Subcutaneous abdominal adipose tissue (tissue), 5 donors: ENCODE measurements around the gene PAX8.

Source experiments
- H3K27ac ChIP-seq: one replicate; pipeline ENCODE4 v1.7.0; 2013; ENCODE audit warnings: low read depth, mild to moderate bottlenecking, inconsistent platforms, low read length, moderate library complexity
- H3K27me3 ChIP-seq, 5 donors: one replicate each; pipeline ENCODE4 v1.7.0; 2013; ENCODE audit warnings: low read length in 5 of 5, inconsistent platforms in 1 of 5; ENCODE audit not compliant: control insufficient read depth in 5 of 5, insufficient read depth in 4 of 5
- H3K36me3 ChIP-seq, 5 donors: one replicate each; pipeline ENCODE4 v1.7.0; 2013; ENCODE audit warnings: low read length in 5 of 5; ENCODE audit not compliant: control insufficient read depth in 5 of 5, insufficient read depth in 5 of 5
- H3K4me1 ChIP-seq, 5 donors: one replicate each; pipeline ENCODE4 v1.7.0; 2013; ENCODE audit warnings: low read length in 5 of 5, mild to moderate bottlenecking in 3 of 5, moderate library complexity in 1 of 5; ENCODE audit not compliant: control insufficient read depth in 5 of 5, insufficient read depth in 5 of 5
- H3K4me3 ChIP-seq, 5 donors: one replicate each; pipeline ENCODE4 v1.7.0; 2013; ENCODE audit warnings: low read length in 5 of 5, low read depth in 1 of 5
- H3K9ac ChIP-seq, 5 donors: one replicate each; pipeline ENCODE4 v1.7.0; 2013; ENCODE audit warnings: low read length in 5 of 5, mild to moderate bottlenecking in 4 of 5, moderate library complexity in 3 of 5
- H3K9me3 ChIP-seq, 5 donors: one replicate each; pipeline ENCODE4 v1.7.0; 2013; ENCODE audit warnings: low read length in 5 of 5; ENCODE audit not compliant: control insufficient read depth in 5 of 5
- donor health status: healthy.
- donor health status: healthy.
- donor health status: healthy.
- donor health status: healthy.
- donor health status: healthy.

Gene PAX8

DNA sequence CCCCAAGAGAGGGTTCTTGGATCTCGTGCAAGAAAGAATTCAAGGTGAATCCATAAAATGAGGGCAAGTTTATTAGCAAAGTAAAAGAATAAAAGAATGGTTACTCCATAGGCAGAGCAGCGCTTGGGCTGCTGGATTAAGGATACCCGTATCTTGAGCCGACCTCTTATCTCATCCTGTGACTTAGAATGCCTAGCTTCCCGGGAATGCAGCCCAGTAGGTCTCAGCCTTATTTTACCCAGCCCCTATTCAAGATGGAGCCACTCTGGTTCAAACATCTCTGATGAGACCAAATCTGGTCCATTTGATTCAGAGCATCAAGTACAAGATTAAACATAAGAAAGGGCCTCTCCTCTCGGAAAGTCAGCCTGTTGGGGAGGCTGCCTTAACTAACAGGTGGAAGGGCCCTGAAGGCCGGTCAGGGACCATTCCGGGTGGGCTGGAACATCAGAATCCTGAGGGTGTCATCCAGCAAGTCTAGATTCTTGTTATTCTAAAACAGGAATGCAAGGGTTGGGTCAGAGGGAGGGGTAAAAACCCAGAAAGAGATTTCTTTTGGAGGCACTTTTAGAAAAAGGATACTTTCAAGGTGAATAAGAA lies 99.2 kb downstream of the PAX8 start:
- Histone ChIP-seq H3K36me3 (no peaks in the 10 kb centered on the region), H3K9me3 (no peaks in the 10 kb centered on the region), H3K4me1 (peaks cover 0 to 18% (median 11%) of the 10 kb centered on the region in 5 donors), H3K9ac (no peak overlapping the region), H3K27me3 (no peaks in the 10 kb centered on the region), H3K4me3 (no peak overlapping the region), H3K27ac (no peak overlapping the region)

DNA sequence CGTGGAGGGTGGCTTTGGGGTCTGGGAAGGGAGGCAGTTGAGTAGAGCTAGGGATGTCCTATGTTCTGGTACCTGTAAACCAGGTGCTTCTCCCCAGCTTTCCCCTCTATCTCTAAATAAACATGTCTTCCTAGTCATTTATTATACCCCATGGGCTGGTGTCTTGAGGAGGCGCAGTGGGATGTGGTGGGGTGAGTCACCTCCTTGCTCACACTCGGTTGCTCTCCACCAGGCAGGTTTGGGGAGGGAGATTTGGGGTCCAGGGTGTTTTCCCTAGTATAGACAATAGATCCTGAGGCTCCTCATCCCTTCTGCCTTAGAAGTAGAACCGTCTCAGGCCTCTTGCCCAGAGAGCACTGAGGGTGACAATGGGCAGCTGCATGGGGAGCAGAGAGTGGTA lies 99.8 kb downstream of the PAX8 start:
- no peak overlapping the region for H3K4me3 ChIP-seq
- H3K9me3 ChIP-seq, result no peaks in the 10 kb centered on the region
- no peak overlapping the region for H3K9ac ChIP-seq
- no peaks in the 10 kb centered on the region for H3K27me3 ChIP-seq
- H3K4me1 ChIP-seq, result peaks cover 0 to 18% (median 9%) of the 10 kb centered on the region in 5 donors
- H3K27ac ChIP-seq, result no peak overlapping the region
- H3K36me3 ChIP-seq, result no peaks in the 10 kb centered on the region

DNA sequence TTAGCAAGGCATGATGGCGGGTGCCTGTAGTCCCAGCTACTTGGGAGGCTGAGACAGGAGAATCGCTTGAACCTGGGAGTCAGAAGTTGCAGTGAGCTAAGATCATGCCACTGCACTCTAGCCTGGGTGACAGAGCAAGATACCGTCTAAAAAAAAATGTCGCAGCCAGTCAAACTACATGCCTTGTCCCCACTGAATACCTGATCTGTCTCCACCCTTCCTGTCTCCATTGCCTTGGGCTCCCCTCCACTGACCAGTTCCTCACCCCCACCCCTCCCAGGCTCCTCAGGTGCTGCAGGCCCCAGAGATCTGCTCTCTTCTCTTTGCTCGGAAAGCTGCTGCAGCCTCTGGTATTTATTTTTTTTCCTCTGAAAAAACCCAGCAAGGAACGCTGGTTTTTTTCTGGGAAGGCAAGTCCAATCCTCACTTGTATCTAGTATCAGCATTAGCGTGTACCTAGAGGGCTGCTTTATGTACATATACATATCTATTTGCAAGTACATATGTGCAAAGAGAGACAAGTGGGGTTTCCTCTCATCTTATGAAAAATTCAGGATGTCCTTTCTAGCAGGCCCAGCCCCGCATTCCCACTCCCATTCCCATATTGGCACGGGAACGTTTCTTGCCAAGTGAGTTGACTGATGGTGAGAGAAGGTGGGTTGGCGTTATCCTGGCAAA lies 100.5 kb downstream of the PAX8 start:
- H3K4me1 ChIP-seq, result peaks cover 0 to 18% (median 8%) of the 10 kb centered on the region in 5 donors
- H3K4me3 ChIP-seq, result no peak overlapping the region
- H3K27me3 ChIP-seq, result no peaks in the 10 kb centered on the region
- H3K9me3 ChIP-seq, result no peaks in the 10 kb centered on the region
- no peak overlapping the region for H3K9ac ChIP-seq
- H3K36me3 ChIP-seq, result no peaks in the 10 kb centered on the region
- no peak overlapping the region for H3K27ac ChIP-seq

DNA sequence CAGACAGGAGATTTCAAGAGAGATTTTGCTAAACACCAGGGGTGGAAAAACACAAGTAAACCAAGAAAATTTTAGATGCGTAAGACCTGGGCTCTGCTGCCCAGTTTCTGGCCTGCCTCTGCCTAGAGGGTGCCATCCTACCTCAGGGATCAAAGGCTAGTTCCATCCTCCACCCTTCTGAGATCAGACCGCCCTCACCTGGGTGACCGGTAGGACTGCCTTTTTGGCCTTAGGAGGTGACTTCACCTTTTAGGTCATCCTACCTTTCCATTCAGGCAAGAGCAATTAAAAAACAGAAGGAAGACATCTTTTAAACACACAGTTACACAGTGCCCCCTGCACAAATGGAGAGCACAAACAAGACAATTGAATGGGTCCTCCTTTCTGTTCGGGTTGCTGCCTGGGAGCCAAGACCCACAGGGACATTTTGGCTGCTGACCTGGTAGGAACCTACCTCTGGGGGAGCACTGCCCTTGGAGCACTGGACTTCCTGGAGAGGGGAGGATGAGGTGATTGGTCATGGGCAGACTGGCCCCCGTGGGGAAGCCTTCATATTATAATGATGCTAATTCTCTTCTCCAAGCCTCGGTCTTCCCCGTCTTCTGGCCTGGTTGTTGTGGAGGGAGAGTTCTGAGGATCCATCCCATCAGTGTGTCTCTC lies 101.9 kb downstream of the PAX8 start:
- Histone ChIP-seq H3K9me3 (no peaks in the 10 kb centered on the region), H3K9ac (no peak overlapping the region), H3K4me3 (no peak overlapping the region), H3K36me3 (no peaks in the 10 kb centered on the region), H3K27ac (no peak overlapping the region), H3K4me1 (peaks cover 0 to 16% (median 8%) of the 10 kb centered on the region in 5 donors), H3K27me3 (no peaks in the 10 kb centered on the region)

DNA sequence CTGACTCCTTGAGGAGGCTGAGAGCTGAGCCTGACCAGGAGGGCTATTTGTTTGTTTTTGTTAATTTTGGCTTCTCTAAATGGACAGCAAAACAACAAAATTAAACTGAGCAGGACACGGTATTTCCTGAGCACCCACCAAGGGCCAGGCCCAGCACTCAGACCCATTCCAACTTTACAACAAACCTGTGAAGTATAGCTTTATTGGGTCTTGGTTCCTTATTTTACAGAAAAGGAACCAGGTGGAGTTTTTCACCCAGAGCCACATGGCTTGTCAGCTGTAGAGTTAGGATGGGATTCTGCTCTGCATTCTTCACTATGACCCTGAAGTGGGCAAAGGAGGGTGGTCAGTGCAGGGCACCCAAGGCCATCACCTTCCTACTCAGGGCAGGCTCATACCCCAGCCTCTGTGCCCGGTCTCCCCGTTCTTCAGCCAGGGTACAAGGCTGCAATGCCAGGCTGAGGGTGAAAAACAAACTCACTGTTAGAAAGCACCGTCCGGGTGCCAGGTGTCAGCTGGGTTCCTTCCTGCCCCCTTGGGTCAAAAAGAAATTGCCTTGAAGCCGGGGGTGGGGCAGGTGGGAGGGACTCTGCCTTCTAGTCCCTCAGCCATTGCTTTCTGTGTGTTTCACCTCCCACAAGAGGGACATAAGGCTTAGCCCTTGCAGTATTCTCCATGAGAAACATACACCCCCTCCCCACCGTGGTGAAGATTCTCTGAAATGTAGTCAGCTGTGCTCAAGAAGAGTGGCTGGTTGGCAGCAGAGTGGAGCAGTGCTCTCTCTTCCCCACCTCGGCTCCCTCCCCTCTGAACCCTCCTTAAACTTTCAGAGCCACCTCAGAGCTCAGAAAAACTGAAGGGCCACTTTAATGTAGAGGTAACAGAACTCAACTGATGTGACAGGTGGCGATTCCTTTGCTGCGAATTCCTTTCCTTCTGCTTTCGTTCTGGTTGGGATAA lies 102.7 kb downstream of the PAX8 start:
- H3K27ac ChIP-seq, result no peak overlapping the region
- H3K9me3 ChIP-seq, result no peaks in the 10 kb centered on the region
- H3K36me3 ChIP-seq, result no peaks in the 10 kb centered on the region
- peaks cover 0 to 8% (median under 1%) of the 10 kb centered on the region in 5 donors for H3K4me1 ChIP-seq
- no peak overlapping the region for H3K9ac ChIP-seq
- H3K4me3 ChIP-seq, result no peak overlapping the region
- H3K27me3 ChIP-seq, result no peaks in the 10 kb centered on the region

DNA sequence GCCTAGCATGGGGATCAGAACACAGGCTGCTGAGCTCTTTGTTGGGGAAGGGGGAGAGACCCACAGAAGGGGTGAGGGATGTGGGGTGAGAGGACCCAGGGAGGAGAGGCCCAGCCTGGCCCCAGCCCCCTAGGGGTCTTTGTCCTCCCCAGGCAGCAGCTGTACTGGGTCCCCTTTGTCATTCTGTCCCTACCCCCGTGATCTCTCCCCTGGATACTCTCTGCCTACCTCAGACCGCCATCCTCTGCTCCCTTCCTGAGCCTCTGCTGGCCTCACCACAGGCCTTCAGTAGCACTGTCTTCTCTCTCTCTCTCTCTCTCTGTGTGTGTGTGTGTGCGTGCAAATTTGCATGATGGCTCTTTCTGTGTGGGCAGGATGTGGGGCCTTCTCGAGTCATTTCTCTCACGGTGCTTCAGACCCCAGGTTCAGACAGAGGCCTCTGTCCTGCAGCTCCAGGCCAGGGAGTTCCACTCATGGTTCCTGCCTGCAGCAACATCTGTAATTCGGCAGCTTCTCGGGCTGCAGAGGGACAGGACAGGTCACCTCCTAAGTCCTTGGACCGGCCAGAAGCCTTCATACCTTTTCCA lies 103.6 kb downstream of the PAX8 start:
- Histone ChIP-seq H3K4me3 (no peak overlapping the region), H3K36me3 (no peaks in the 10 kb centered on the region), H3K4me1 (peaks cover 0 to 5% (median 0%) of the 10 kb centered on the region in 5 donors), H3K9me3 (no peaks in the 10 kb centered on the region), H3K27me3 (no peaks in the 10 kb centered on the region), H3K9ac (no peak overlapping the region), H3K27ac (no peak overlapping the region)

DNA sequence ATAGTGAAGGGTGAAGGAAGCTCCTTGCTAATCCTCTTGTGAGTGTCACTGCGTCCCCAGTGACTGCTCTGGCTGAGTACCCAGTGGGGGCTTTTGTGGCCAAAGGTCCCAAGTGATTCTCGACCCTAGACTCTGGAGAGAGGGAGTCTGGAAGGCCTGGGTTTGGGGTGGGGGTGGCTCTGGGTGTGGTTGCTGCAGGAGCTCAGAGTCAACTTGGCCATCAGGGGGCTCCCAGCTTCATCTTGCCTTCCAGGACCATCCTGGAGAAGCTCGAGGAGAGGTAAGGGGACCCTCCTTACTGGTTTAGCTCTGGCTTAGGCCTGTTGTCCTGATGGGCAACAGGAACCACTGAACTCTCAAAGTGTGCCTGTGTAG lies 104.4 kb downstream of the PAX8 start:
- H3K27me3 ChIP-seq, result no peaks in the 10 kb centered on the region
- peak overlapping the region; percentile 26 to 60 (median 30) for H3K4me3 ChIP-seq
- H3K36me3 ChIP-seq, result no peaks in the 10 kb centered on the region
- H3K4me1 ChIP-seq, result peaks cover 0 to 5% (median 0%) of the 10 kb centered on the region in 5 donors
- no peak overlapping the region for H3K27ac ChIP-seq
- H3K9ac ChIP-seq, result peak overlapping the region in 3 of 5 donors; percentile 14 to 53 (median 16)
- H3K9me3 ChIP-seq, result no peaks in the 10 kb centered on the region

DNA sequence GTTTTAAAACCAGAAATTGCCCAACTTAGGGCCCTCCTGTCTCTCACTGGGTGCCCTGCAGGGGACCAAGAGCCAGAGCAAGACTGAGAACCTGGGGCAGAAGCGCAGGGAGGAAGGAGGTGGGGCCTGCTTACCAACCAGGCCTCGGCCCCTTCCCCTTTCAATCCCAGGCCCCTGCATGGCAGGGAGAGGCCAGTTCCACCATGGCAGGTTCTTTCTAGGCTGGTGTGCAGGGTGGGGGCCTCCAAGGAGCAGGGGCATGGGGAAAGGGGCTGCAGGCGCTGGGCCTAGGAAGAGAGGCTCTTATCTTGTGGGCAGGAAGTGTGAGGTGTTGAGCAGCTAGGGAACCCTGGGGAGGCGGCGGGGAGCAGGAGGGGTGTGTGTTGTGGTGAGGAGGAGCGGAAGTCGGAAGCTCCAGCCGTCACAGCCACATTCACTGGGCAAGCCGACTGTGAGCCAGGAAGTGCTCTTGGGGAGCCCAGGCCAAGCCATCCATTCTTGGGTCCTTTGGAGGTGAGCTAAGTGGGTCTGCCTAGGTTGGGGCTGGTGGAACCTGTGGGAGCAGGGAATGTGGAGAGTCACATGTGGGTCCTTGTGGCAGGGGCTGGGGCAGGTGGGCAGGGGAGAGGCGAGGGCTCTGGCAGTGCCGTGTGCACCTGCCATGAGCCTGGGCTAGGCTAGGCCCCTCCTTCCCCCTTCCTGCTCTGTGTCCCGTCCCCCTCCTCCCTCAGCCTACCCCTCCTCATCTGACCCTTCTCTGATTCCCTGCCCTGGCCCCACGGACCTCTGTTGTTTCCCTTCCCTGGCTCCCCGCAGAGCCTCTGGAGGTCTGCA lies 105.0 kb downstream of the PAX8 start, which contains the start of gene PSD4:
TSS of gene PSD4 (plus strand) at position 430 of the 834 bp plus-strand sequence. CDS start 8,486 bp downstream, outside the sequence.
- H3K4me1 ChIP-seq, result peaks cover 0 to 5% (median 0%) of the 10 kb centered on the region in 5 donors
- H3K4me3 ChIP-seq, result peak within 1 kb of the TSS; percentile 26 to 60 (median 30)
- H3K9ac ChIP-seq, result peak within 1 kb of the TSS in 3 of 5 donors; percentile 14 to 53 (median 16)
- H3K36me3 ChIP-seq, result no peaks in the 10 kb centered on the region
- no peaks in the 10 kb centered on the region for H3K9me3 ChIP-seq
- H3K27ac ChIP-seq, result no peak within 1 kb of the TSS
- H3K27me3 ChIP-seq, result no peaks in the 10 kb centered on the region
